Ovary (tissue), 3 donors: ENCODE measurements around the gene PCYOX1L.

Experiments
- EP300 ChIP-seq: sonication (generic); formaldehyde crosslinking; IDR thresholded peaks from one replicate; pipeline ENCODE4 v1.6.1; 2017; ENCODE audit warnings: antibody characterized with exemption
- POLR2A ChIP-seq: fragments of 450-650 bp; IDR thresholded peaks from one replicate; pipeline ENCODE4 v1.6.1; 2017; ENCODE audit warnings: antibody characterized with exemption, mild to moderate bottlenecking, moderate library complexity
- TF ChIP-seq, protein P1 (sequence below), 3 donors: fragments of 450-650 bp in 2 of 3; fragments of 200-600 bp in 1 of 3; IDR thresholded peaks; one replicate each; pipeline versions ENCODE4 v1.5.1 to v1.8.0; 2016 to 2022; ENCODE audit warnings: antibody characterized with exemption in 3 of 3, mild to moderate bottlenecking in 1 of 3
- donor health status: DM: no; HTN: no; CAD: no.

DNA sequence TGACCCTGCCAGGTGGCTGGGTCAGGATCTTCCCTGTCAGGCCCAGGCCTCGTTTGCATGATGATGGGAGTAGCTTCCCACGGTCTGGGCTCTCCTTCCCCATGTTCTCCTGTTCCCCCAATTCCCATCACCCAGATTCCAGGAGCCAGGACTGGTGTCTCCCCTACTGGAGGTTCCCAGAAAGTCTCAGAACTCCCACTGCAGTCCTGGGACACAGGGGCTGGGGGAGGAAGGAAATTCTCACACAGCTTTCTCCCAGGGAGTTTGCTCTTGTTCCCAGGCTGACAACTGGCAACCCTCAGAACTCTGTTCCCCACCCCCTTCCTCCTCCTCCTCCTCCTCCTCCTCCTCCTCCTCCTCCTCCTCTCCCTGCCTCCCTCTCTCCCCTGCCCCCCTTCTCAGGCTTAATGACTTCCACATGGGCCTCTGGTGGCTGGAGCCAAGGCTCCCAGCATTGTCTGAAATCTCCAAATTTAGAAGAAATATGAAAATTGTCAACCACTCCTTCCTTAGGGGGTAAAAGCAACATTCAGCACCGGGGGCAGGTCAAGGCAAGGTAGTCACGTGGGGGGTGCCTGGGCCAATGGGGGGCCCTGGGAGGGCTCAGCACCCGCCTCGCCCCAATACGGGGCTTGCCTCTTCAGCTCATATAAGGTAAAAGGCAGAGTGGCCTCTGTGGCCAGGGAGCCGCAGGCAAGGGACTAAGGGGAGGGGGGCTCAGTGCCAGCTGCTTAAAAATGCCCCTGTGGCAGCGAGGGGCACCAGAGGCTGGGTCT is 48.5 kb downstream of the PCYOX1L start:
- TF ChIP-seq, protein P1, sequence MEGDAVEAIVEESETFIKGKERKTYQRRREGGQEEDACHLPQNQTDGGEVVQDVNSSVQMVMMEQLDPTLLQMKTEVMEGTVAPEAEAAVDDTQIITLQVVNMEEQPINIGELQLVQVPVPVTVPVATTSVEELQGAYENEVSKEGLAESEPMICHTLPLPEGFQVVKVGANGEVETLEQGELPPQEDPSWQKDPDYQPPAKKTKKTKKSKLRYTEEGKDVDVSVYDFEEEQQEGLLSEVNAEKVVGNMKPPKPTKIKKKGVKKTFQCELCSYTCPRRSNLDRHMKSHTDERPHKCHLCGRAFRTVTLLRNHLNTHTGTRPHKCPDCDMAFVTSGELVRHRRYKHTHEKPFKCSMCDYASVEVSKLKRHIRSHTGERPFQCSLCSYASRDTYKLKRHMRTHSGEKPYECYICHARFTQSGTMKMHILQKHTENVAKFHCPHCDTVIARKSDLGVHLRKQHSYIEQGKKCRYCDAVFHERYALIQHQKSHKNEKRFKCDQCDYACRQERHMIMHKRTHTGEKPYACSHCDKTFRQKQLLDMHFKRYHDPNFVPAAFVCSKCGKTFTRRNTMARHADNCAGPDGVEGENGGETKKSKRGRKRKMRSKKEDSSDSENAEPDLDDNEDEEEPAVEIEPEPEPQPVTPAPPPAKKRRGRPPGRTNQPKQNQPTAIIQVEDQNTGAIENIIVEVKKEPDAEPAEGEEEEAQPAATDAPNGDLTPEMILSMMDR (IDR thresholded peaks at IDR 0.05), result peak in 1 of 3 donors; percentile 38
- peak; percentile 89 for TF ChIP-seq POLR2A
- TF ChIP-seq EP300, result no peak
